Measurements from ENCODE around the gene TMEM200A. TPM values are rescaled to one million over a fixed set of nuclear protein-coding genes. Genes with fewer than 3 reads are reported as not detected.

TMEM200A gene
- total RNA-seq, 1 donor from 2014 or later = 0.59 TPM

GRCh38 chr6:130466748-130467061 lies 100.9 kb downstream of the TMEM200A start:
- no peak for DNase-seq (ENCODE audit: low spot score)
- intact Hi-C loops (cut with DNase I) = no loop called here

GRCh38 chr6:130467146-130468050 lies 101.6 kb downstream of the TMEM200A start:
- intact Hi-C loops (cut with DNase I) = no loop called here
- DNase-seq (ENCODE audit: low spot score) = no peak

GRCh38 chr6:130470766-130471165 lies 104.9 kb downstream of the TMEM200A start:
- intact Hi-C loops (cut with DNase I) = no loop called here
- no peak for DNase-seq (ENCODE audit: low spot score)

- intact Hi-C loops (cut with DNase I) = no loop called here
- DNase-seq (ENCODE audit: low spot score) = no peak
Observed at GRCh38 chr6:130473886-130474285, 108.1 kb downstream of the TMEM200A start.

- intact Hi-C loops (cut with DNase I) = no loop called here
- no peak for DNase-seq (ENCODE audit: low spot score)
Observed at GRCh38 chr6:130482645-130483390, 117.0 kb downstream of the TMEM200A start.

- DNase-seq (ENCODE audit: low spot score) = no peak
- intact Hi-C loops (cut with DNase I) = no loop called here
Observed at GRCh38 chr6:130485870-130486269, 120.1 kb downstream of the TMEM200A start.

- intact Hi-C loops (cut with DNase I) = no loop called here
- no peak for DNase-seq (ENCODE audit: low spot score)
Observed at GRCh38 chr6:130486417-130486816, 120.6 kb downstream of the TMEM200A start.

- intact Hi-C loops (cut with DNase I) = no loop called here
- no peak for DNase-seq (ENCODE audit: low spot score)
Observed at GRCh38 chr6:130489514-130489913, 123.7 kb downstream of the TMEM200A start.

Other genes with a start within 250 kb of the TMEM200A start
- 0.22 TPM for gene SAMD3, start 143.1 kb upstream of the TMEM200A start, total RNA-seq